HUDEP-2 (cell line): ENCODE measurements around the gene FBXL20.
"Not testable (repeated sequence)": the region's sequence is repeated elsewhere in the genome, so short reads cannot be mapped to it uniquely, and the experiment has no call there.

Experiments
- DNase-seq, 76 experiments: peaks; one replicate each; lab custom pipeline; 2025; ENCODE audit not compliant: unreplicated experiment in 76 of 76; lab: John Stamatoyannopoulos, UW

Gene FBXL20

GRCh38 chr17:39334008-39334744 is 67.2 kb downstream of the FBXL20 start:
- DNase-seq: peak in 1 of 76 experiments; percentile 17

GRCh38 chr17:39332092-39332491 is 69.3 kb downstream of the FBXL20 start:
- DNase-seq: no peak

GRCh38 chr17:39328815-39329214 is 72.6 kb downstream of the FBXL20 start:
- DNase-seq: no peak

GRCh38 chr17:39327109-39327508 is 74.3 kb downstream of the FBXL20 start:
- no peak for DNase-seq

GRCh38 chr17:39325528-39326240 is 75.7 kb downstream of the FBXL20 start:
- peak in 1 of 76 experiments; percentile 8 for DNase-seq

- no peak for DNase-seq
Measured at GRCh38 chr17:39318636-39319035, 82.8 kb downstream of the FBXL20 start.

- no peak for DNase-seq
Measured at GRCh38 chr17:39306509-39307212, 94.8 kb downstream of the FBXL20 start.

GRCh38 chr17:39305978-39306377 is 95.4 kb downstream of the FBXL20 start:
- DNase-seq: no peak

GRCh38 chr17:39304188-39304587 is 97.2 kb downstream of the FBXL20 start:
- no peak for DNase-seq

- DNase-seq: no peak
Measured at GRCh38 chr17:39294060-39294459, 107.4 kb downstream of the FBXL20 start.

GRCh38 chr17:39292546-39292945 is 108.9 kb downstream of the FBXL20 start:
- DNase-seq: not testable (repeated sequence)

- not testable (repeated sequence) for DNase-seq
Measured at GRCh38 chr17:39286513-39286912, 114.9 kb downstream of the FBXL20 start.

- no peak for DNase-seq
Measured at GRCh38 chr17:39284685-39285084, 116.7 kb downstream of the FBXL20 start.

- DNase-seq: no peak
Measured at GRCh38 chr17:39283896-39284295, 117.5 kb downstream of the FBXL20 start.

- no peak for DNase-seq
Measured at GRCh38 chr17:39283098-39283497, 118.3 kb downstream of the FBXL20 start.

- DNase-seq: no peak
Measured at GRCh38 chr17:39281806-39282205, 119.6 kb downstream of the FBXL20 start.

- not testable (repeated sequence) for DNase-seq
Measured at GRCh38 chr17:39278246-39278645, 123.2 kb downstream of the FBXL20 start.

- DNase-seq: no peak
Measured at GRCh38 chr17:39277110-39277509, 124.3 kb downstream of the FBXL20 start.

- DNase-seq: no peak
Measured at GRCh38 chr17:39276113-39276512, 125.3 kb downstream of the FBXL20 start.

- no peak for DNase-seq
Measured at GRCh38 chr17:39271546-39271945, 129.9 kb downstream of the FBXL20 start.

GRCh38 chr17:39270923-39271322 is 130.5 kb downstream of the FBXL20 start:
- peak in 16 of 76 experiments; percentile 4 to 23 (median 13) for DNase-seq
